NCI-H2196 treated with DMSO at 0.1 percent for 48 hours (cell line): ENCODE results near the gene ULBP3.

Experiments used
- DNase-seq: peaks from one replicate; lab custom pipeline; 2025; ENCODE audit not compliant: unreplicated experiment; lab: John Stamatoyannopoulos, UW

Gene ULBP3

GRCh38 chr6:150068720-150069648 lies at the start of gene ULBP3:
ULBP3 (minus strand) TSS chr6:150069121; CDS start chr6:150069066, 55 bp downstream.
- DNase-seq = peak; percentile 44

DNA sequence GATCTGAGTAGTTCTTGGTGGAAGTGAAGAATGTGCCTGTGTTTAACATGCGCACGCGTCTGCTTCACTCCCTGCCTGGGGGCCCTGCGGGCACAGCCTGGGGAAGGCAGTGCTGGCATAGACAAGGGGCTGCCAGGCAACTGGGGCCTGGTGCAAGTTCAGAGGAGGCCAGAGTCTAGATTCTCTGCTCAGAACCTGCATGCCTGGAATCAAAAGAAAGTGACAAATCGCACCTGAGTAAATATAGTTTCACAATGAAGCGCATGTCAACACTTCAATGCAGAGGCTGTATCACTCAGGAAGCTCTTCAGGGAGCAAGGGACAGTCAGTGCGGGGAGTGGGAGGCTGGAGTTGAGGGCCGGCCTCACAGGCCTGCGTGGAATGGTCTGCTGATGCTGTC lies 49.7 kb upstream of the ULBP3 start:
- DNase-seq = no peak

- DNase-seq = no peak
These were observed 49.3 kb upstream of the ULBP3 start for GRCh38 chr6:150118203-150118602.

DNA sequence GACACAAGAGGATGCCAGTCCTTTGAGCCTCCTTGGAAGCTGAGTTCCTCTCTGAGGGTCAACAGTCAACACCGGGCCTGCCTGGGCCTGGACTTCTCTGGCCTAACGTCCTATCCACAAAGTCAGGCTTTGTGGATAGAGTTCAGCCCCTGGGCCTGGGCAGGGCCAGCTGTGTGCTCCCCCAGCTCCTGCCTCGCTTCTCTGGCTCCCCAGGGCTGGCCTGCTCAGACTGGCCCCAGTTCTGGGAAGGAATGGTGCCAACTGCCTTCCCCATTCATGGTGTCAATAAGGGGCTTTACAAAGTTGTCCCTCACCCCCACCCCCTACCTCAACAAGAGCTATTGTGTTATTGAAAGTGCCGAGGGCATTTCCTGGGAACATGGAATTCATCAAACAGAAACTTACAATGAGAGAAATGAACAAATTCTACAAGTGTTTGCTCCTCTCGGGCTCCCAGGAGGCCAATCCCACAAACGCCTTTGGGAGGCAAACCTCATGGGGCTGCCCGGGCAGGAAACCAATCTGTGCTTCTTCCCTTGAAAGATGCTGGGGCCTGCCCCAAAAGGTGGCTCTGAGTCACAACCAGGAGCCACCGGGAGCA lies 47.4 kb upstream of the ULBP3 start:
- no peak for DNase-seq

DNA sequence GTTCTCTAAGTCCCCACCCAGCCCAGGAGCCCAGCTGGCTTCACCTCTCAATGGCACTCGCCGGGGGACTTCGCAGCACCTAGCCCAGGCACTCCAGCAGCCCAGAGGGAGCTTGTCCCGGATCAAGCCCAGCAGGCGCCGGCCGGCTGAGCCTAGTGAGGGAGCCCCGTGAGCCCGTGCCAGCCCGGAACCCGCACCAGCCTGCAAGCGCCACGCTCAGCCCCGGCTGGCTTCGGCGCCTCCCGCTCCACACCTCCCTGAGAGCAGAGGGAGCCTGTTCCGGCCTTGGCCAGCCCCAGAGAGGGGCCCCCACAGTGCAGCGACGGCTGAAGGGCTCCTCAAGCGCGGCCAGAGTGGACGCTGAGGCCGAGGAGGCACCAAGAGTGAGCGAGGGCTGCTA lies 46.8 kb upstream of the ULBP3 start:
- no peak for DNase-seq

GRCh38 chr6:150112233-150112632 lies 43.3 kb upstream of the ULBP3 start:
- no peak for DNase-seq

DNA sequence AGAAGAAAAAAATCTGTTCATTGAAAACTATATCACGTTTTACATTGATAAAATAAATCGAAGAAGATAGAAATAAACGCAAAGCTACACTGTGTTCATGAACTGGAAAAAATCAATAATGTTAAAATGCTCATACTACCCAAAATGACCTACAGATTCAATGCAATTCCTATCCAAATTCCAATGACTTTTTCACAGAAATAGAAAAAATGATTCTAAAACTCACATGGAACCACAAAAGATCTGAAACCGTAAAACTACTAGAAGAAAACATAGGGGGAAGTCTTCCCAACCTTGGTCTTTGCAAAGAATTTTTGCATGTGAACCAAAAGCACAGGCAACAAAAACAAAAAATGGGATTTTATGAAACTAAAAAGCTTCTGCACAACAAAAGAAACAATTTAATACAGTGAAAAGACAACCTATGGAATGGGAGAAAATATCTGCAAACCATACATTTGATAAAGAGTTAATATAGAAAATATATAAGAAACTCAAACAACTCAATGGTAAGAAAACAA lies 33.9 kb upstream of the ULBP3 start:
- DNase-seq = no peak

DNA sequence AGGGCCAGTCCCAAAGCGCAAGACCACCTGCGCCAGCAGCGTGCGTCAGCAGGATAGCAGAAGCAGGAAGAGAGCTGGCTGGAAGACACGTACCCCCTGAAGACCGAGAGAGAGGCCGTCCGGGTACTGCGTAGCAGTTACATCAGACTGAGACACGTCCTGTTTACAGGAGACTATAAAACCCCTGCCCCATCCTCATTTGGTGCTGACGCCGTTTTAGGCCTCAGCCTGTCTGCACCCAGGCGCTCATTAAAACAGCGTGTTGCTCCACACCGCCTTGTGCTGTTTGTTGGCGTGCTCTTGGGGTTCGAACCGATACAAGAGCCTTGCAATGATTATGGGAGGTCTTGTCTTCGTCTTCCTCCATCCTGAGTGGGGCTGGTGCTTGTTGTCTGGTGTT lies 31.8 kb upstream of the ULBP3 start:
- DNase-seq = no peak

GRCh38 chr6:150099953-150100352 lies 31.0 kb upstream of the ULBP3 start:
- no peak for DNase-seq

- DNase-seq = no peak
These were observed 30.6 kb upstream of the ULBP3 start for GRCh38 chr6:150099546-150099945.

DNA sequence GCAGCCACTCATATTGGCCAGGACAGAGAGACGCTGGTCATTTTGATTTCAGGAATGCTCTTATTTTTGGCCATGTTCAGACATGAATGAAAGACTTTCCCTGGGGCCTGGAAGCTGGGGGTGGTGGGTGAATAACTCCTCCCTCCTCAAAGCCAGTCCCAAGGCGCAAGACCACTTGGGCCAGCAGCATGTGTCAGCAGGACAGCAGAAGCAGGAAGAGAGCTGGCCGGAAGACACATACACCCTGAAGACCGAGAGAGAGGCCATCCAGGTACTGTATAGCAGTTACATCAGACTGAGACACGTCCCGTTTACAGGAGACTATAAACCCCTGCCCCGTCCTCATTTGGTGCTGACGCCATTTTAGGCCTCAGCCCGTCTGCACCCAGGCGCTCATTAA lies 29.2 kb upstream of the ULBP3 start:
- DNase-seq = no peak

GRCh38 chr6:150093397-150093796 lies 24.5 kb upstream of the ULBP3 start:
- no peak for DNase-seq

DNA sequence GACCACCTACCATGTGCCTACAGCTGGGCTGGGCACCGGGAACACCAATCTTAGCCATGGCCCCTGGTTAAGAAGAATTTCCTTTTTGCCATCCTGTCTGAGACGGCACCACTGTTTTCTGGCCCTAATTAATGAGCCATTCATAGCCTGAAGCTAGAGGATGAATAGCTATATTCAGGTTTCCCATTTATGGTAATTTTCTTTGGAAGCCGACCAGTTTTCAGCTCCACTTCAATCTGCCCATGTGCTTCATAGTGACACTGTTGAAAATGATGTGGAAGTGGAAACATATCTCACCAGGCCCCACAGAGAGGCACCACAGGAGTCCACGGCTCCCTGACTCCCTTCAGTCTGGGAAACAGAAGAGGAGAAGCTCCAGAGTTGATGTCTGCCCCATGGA lies 22.6 kb upstream of the ULBP3 start:
- DNase-seq = no peak

GRCh38 chr6:150090328-150090727 lies 21.4 kb upstream of the ULBP3 start:
- no peak for DNase-seq

- no peak for DNase-seq
These were observed 19.7 kb upstream of the ULBP3 start for GRCh38 chr6:150088481-150089154.

GRCh38 chr6:150087336-150087735 lies 18.4 kb upstream of the ULBP3 start:
- DNase-seq = no peak

- DNase-seq = no peak
These were observed 17.1 kb upstream of the ULBP3 start for GRCh38 chr6:150086026-150086425.

- DNase-seq = no peak
These were observed 15.5 kb upstream of the ULBP3 start for GRCh38 chr6:150084426-150084825.

DNA sequence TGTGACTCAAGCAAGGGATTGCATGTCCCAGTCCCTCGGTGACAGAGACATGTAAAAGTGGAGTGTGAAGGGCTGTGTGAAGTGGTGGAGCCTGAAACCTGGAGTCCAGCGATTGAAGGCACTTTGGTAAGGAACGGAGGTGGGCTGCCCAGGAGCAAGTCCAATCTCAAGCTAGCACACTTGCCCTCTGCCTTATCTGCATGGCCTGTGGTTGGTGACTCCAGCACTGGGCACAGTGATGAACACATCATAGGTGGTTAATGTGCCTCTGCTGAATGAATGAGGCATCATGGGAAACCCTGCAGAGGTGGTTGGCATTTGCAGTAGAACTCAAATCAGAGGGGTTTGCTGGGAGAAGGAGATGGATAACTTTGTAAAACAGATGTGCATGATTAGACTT lies 14.9 kb upstream of the ULBP3 start:
- DNase-seq = no peak

GRCh38 chr6:150081702-150082101 lies 12.8 kb upstream of the ULBP3 start:
- DNase-seq = no peak

- no peak for DNase-seq
These were observed 10.7 kb upstream of the ULBP3 start for GRCh38 chr6:150079604-150080003.

DNA sequence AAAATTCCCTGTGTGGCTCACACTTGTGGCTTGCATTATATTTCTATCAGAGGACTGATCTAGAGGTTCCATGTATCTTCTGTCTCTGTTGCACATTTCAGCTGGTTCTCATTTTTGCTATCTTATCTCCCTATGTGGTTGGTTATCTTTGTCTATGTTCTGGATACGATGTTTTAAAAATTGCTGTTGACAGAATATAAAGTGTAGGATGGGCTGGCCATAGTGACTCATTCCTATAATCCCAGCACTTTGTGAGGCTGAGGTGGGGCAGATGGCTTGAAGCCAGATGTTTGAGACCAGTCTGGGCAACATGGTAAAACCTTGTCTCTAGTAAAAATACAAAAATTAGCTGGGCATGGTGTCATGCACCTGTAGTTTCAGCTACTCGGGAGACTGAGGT lies 9.9 kb upstream of the ULBP3 start:
- DNase-seq = no peak
